Retinal pigment epithelial cell (primary cell): ENCODE measurements around the gene RDH13.

Experiments
- DNase-seq: peaks from one replicate; pipeline ENCODE4 v3.0.0-alpha.2; 2010; ENCODE audit warnings: low read depth
- H3K4me3 ChIP-seq: 2 replicates; pipeline ENCODE4 v1.5.1; 2011; ENCODE audit warnings: mild to moderate bottlenecking, low read length, control low read depth, moderate library complexity
- CTCF ChIP-seq: conservative IDR thresholded peaks from 2 replicates; pipeline ENCODE4 v1.5.1; 2011; ENCODE audit warnings: low read depth, low read length, control low read depth, inconsistent platforms

Gene RDH13

GRCh38 chr19:55046975-55047622, 15.8 kb downstream of the RDH13 start:
- H3K4me3 ChIP-seq = no peak overlapping the region
- TF ChIP-seq CTCF = no peak
- no peak for DNase-seq

DNA sequence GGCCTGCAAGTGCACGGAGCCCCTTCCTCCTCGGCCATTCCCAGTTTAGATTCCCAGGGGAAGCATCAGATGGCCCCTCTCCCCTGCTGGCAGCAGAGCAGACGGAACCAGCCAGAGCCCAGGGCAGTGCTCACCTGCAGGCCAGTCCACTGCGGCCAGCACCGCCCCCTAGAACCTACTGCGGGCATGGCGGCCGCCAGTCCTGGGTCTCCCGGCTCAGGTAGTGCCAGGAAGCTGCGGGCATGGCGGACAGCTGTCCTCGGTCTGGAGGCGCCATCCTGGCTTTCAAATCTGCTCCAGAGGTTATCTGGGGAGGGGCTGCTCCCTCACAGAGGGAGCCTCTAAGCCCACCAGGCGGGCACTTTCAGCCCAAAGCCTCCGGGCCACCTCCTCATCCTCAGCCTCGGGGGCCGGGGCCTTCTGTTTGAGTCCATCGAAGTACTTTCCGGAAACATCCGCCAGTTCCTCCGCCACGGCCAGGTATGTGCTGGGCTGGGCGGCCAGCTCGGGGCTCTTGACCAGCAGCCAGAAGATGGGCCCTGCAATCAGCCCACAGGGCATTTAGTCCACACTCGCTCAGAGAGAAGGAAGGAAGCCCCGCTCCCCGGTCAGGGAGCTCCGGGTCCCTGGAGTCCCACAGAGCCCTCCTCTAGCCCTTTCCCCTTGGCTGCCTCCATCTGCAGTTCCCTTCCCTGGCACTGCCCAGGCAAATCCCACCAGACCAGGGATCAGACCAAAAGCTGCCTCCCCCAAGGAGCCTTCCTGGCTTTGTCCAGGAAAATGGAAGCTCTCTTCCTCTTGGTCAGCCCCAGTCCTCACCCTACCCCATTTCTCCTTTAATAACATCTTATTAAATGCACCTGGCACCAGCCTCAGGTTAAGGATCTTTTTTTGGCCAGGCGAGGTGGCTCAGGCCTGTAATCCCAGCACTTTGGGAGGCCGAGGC, 17.9 kb downstream of the RDH13 start:
- DNase-seq = no peak
- no peak for TF ChIP-seq CTCF
- no peak overlapping the region for H3K4me3 ChIP-seq

DNA sequence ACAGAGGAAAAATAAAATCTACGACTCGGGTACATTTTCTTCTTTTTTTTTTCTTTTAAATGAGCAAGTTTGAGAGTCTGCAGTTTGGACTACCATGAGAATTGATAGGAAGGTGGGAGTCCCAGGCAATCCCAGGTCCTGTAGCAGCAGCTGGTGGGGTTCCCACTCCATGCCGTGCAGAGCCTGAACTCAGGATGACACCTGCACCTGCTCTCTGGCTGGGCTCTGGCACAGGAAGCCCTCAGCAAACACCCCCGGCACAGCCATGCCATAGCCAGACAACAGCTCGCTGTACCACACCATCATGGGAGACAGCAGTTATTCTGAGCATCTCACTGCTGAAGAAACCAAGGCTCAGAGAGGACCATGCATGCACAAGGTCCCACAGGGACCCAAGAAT, 18.7 kb downstream of the RDH13 start:
- TF ChIP-seq CTCF = no peak
- no peak overlapping the region for H3K4me3 ChIP-seq
- no peak for DNase-seq

DNA sequence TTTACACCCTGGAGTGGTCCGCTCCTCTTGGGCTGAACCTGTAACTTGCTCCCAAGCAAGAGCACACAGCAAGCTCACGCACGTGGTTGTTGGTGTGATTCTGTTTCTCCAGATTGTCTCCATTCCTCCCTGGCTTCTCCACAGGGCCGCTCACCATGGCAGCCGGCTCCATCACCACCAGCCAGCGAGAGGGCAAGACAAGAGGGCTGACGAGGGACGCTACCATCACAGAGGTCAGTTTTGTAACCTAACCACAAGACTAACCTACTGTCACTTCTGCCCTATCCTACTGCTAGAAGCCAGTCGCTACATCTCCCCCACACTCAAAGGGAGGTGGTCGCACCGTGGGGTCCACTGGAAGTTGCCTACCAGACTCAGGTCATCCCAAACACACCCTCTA, 20.3 kb downstream of the RDH13 start:
- TF ChIP-seq CTCF = no peak
- DNase-seq = no peak
- H3K4me3 ChIP-seq = no peak overlapping the region

DNA sequence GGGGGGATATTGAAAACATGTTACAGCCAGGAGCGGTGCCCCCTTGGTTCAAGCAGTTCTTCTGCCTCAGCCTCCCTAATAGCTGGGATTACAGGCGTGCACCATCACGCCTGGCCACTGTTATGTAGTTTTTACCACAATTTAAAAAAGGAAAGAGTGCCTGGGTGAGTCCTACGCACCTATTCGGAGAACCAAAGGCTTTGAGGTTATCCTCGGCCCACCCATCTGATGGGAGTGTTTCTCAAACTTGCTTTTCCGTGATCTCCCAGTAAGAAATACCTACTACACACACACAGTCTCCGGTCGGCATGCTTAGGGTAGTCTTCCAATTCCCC, 20.6 kb downstream of the RDH13 start:
- DNase-seq = no peak
- TF ChIP-seq CTCF = no peak

GRCh38 chr19:55041627-55042343, 21.2 kb downstream of the RDH13 start:
- no peak for DNase-seq
- no peak overlapping the region for H3K4me3 ChIP-seq
- TF ChIP-seq CTCF = no peak

More for the DNA sequence above, 20.6 kb downstream of the RDH13 start:
- no peak overlapping the region for H3K4me3 ChIP-seq
